SU-DHL-6 (cell line): ENCODE data around the gene CNTN5.

Source experiments
- H2AFZ ChIP-seq: fragments of 200-600 bp; sonication (generic); 2 replicates; pipeline ENCODE4 v1.6.1; 2014; ENCODE audit warnings: low read depth, mild to moderate bottlenecking, moderate library complexity, mixed read lengths, antibody characterized with exemption, low read length; ENCODE audit not compliant: severe bottlenecking
- H3F3A ChIP-seq: fragments of 200-600 bp; shearing (Covaris generic); 2 replicates; pipeline ENCODE4 v1.6.0; 2016; ENCODE audit warnings: antibody characterized with exemption, mild to moderate bottlenecking; ENCODE audit not compliant: insufficient read depth
- H3K27ac ChIP-seq: fragments of 200-600 bp; sonication (generic); 2 replicates; pipeline ENCODE4 v1.5.1; 2016; ENCODE audit warnings: low read depth, mild to moderate bottlenecking, low read length, moderate library complexity, mixed read lengths
- H3K27me3 ChIP-seq: fragments of 200-600 bp; sonication (generic), shearing (Covaris generic); 2 replicates; pipeline ENCODE4 v1.6.0; 2014; ENCODE audit warnings: mild to moderate bottlenecking, low read length
- H3K36me3 ChIP-seq: fragments of 200-600 bp; sonication (generic); 2 replicates; pipeline ENCODE4 v1.6.1; 2014; ENCODE audit warnings: mild to moderate bottlenecking, low read length, mixed read lengths
- H3K4me2 ChIP-seq: fragments of 300-600, 200-600 bp; shearing (Covaris generic), sonication (generic); 2 replicates; pipeline ENCODE4 v1.6.0; 2014; ENCODE audit warnings: low read length, low read depth, mild to moderate bottlenecking; ENCODE audit not compliant: poor library complexity, severe bottlenecking
- H3K4me3 ChIP-seq: fragments of 200-600 bp; sonication (generic); 2 replicates; pipeline ENCODE4 v1.5.1; 2014; ENCODE audit warnings: antibody characterized with exemption, low read length, mild to moderate bottlenecking, mixed read lengths; ENCODE audit not compliant: insufficient read depth, poor library complexity, severe bottlenecking
- H3K79me2 ChIP-seq: fragments of 200-600 bp; sonication (generic); 2 replicates; pipeline ENCODE4 v1.6.1; 2014; ENCODE audit warnings: mild to moderate bottlenecking, low read length, moderate library complexity; ENCODE audit not compliant: insufficient read depth
- H3K9ac ChIP-seq: fragments of 200-600 bp; sonication (generic); 2 replicates; pipeline ENCODE4 v1.7.0; 2014; ENCODE audit warnings: mild to moderate bottlenecking, low read length
- H3K9me2 ChIP-seq: fragments of 200-600 bp; sonication (generic); replicated peaks from 2 replicates; pipeline ENCODE4 v1.6.1; 2014; ENCODE audit warnings: low read length; ENCODE audit not compliant: insufficient read depth
- H3K9me3 ChIP-seq: fragments of 200-600 bp; sonication (generic); 2 replicates; pipeline ENCODE4 v1.6.1; 2014; ENCODE audit warnings: low read length, mixed read lengths; ENCODE audit not compliant: insufficient read depth
- H4K20me1 ChIP-seq: fragments of 200-600 bp; sonication (generic); 2 replicates; pipeline ENCODE4 v1.6.1; 2014; ENCODE audit warnings: low read depth, mild to moderate bottlenecking, antibody characterized with exemption, low read length, moderate library complexity, mixed read lengths
- CTCF ChIP-seq: fragments of 200-600 bp; sonication (generic); IDR thresholded peaks from one replicate; pipeline ENCODE4 v1.5.1; 2017; ENCODE audit warnings: antibody characterized with exemption, mild to moderate bottlenecking, low read length, moderate library complexity; ENCODE audit not compliant: insufficient read depth, poor library complexity, severe bottlenecking
- EZH2phosphoT487 ChIP-seq: fragments of 200-600 bp; sonication (generic), shearing (Covaris generic); conservative IDR thresholded peaks from 2 replicates; pipeline ENCODE4 v1.6.1; 2018; ENCODE audit warnings: mild to moderate bottlenecking, antibody characterized with exemption, low read length, moderate library complexity, mixed read lengths

The CNTN5 gene

GRCh38 chr11:99513368-99513767, 492.6 kb downstream of the CNTN5 start:
- Histone ChIP-seq H3F3A (no peaks in the 10 kb centered on the region), H3K9me2 (no peaks in the 10 kb centered on the region), H3K79me2 (no peaks in the 10 kb centered on the region), H3K36me3 (no peaks in the 10 kb centered on the region), H3K27ac (no peak overlapping the region), H3K27me3 (no peaks in the 10 kb centered on the region), H3K9me3 (no peaks in the 10 kb centered on the region), H3K4me2 (no peak overlapping the region), H3K4me3 (no peak overlapping the region), H4K20me1 (no peaks in the 10 kb centered on the region), H2AFZ (no peak overlapping the region), H3K9ac (no peak overlapping the region)
- TF ChIP-seq CTCF, result no peak
- no peak for TF ChIP-seq EZH2phosphoT487

GRCh38 chr11:99519095-99519494, 498.3 kb downstream of the CNTN5 start:
- Histone ChIP-seq H2AFZ (no peak overlapping the region), H3K4me3 (no peak overlapping the region)

GRCh38 chr11:99522467-99523173, 501.9 kb downstream of the CNTN5 start:
- TF ChIP-seq EZH2phosphoT487 (no peak), CTCF (no peak)
- no peak overlapping the region for H3K4me2 ChIP-seq
- no peaks in the 10 kb centered on the region for H3K27me3 ChIP-seq
- H3K36me3 ChIP-seq, result no peaks in the 10 kb centered on the region
- H3K4me3 ChIP-seq, result no peak overlapping the region
- no peak overlapping the region for H2AFZ ChIP-seq
- H3K27ac ChIP-seq, result no peak overlapping the region
- no peaks in the 10 kb centered on the region for H4K20me1 ChIP-seq
- no peaks in the 10 kb centered on the region for H3K9me3 ChIP-seq
- no peaks in the 10 kb centered on the region for H3F3A ChIP-seq
- H3K9me2 ChIP-seq, result no peaks in the 10 kb centered on the region
- H3K9ac ChIP-seq, result no peak overlapping the region
- no peaks in the 10 kb centered on the region for H3K79me2 ChIP-seq

More at GRCh38 chr11:99519095-99519494, 498.3 kb downstream of the CNTN5 start:
- H3F3A ChIP-seq, result no peaks in the 10 kb centered on the region
- H3K9me3 ChIP-seq, result no peaks in the 10 kb centered on the region
- H4K20me1 ChIP-seq, result no peaks in the 10 kb centered on the region
- no peak overlapping the region for H3K4me2 ChIP-seq
- no peaks in the 10 kb centered on the region for H3K9me2 ChIP-seq
- no peaks in the 10 kb centered on the region for H3K79me2 ChIP-seq
- no peaks in the 10 kb centered on the region for H3K27me3 ChIP-seq
- no peak overlapping the region for H3K27ac ChIP-seq
- no peak overlapping the region for H3K9ac ChIP-seq
- H3K36me3 ChIP-seq, result no peaks in the 10 kb centered on the region
- TF ChIP-seq CTCF (no peak), EZH2phosphoT487 (no peak)
